ENCODE data around the gene EME1. TPM values are rescaled to one million over a fixed set of nuclear protein-coding genes. Genes with fewer than 3 reads are reported as not detected.
A peak's percentile ranks its signal among the peaks of the same experiment; 100 is the strongest.

EME1 gene
- total and polyA plus RNA-seq, 2 of the 13 experiments (the other 11 are each of a cell fraction or from before 2014, with no cell fraction given): 20.7 to 24.6 TPM

- TF ChIP-seq, protein P1, sequence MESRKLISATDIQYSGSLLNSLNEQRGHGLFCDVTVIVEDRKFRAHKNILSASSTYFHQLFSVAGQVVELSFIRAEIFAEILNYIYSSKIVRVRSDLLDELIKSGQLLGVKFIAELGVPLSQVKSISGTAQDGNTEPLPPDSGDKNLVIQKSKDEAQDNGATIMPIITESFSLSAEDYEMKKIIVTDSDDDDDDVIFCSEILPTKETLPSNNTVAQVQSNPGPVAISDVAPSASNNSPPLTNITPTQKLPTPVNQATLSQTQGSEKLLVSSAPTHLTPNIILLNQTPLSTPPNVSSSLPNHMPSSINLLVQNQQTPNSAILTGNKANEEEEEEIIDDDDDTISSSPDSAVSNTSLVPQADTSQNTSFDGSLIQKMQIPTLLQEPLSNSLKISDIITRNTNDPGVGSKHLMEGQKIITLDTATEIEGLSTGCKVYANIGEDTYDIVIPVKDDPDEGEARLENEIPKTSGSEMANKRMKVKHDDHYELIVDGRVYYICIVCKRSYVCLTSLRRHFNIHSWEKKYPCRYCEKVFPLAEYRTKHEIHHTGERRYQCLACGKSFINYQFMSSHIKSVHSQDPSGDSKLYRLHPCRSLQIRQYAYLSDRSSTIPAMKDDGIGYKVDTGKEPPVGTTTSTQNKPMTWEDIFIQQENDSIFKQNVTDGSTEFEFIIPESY (CRISPR knock-in tag; IDR thresholded peaks at IDR 0.05): no peak
- TF ChIP-seq CEBPB (IDR thresholded peaks at IDR 0.05; ENCODE audit: borderline replicate concordance, low read depth, low read length): no peak
Measured at GRCh38 chr17:50380369-50381259, 7.6 kb downstream of the EME1 start (continued).

GRCh38 chr17:50381260-50381815 is 8.3 kb downstream of the EME1 start:
- no peak overlapping the region for H3K27ac ChIP-seq (ENCODE audit: extremely low read length, insufficient read depth, low read length)
- DNase-seq (ENCODE audit: low spot score) (no peak), ATAC-seq (no peak), FAIRE-seq (peak; percentile 30)
- H3K9ac ChIP-seq (ENCODE audit: insufficient read depth, low read depth, low read length): no peak overlapping the region
- CTCF ChIA-PET (ENCODE audit: low intra/inter-chr PET ratio, low total read pairs): no interaction called here
- H3K9me3 ChIP-seq (ENCODE audit: low read length): no peaks in the 10 kb centered on the region
- intact Hi-C loops (cut with micrococcal nuclease; ENCODE audit: unreplicated experiment): no loop called here
- in situ Hi-C loops (cut with HindIII; ENCODE audit: extremely low pct_ligation_motif_present, low pct_unique_long_range_greater_than_20kb): no loop called here
- H3K36me3 ChIP-seq (replicated peaks in 1 of 2; ENCODE audit: control insufficient read depth in 1 of 2, insufficient read depth in 2 of 2, low read length in 2 of 2): peaks cover 41 to 79% of the 10 kb centered on the region in 2 experiments
- no peak overlapping the region for H3K4me2 ChIP-seq (ENCODE audit: low read depth, low read length)
- no peak overlapping the region for H3K4me3 ChIP-seq (replicated peaks in 1 of 3; ENCODE audit: insufficient read depth in 1 of 3, low read depth in 2 of 3, low read length in 3 of 3)
- POLR2A ChIA-PET: interaction anchor here (0.7 to 2.2 kb wide), 4 partner anchors 9 to 48 kb away, joined by 3 to 14 read pairs (median 5); partner anchors contain the start of gene LRRC59
- TF ChIP-seq MAFK (conservative IDR thresholded peaks at IDR 0.05 in 1 of 2, IDR thresholded peaks at IDR 0.05 in 1 of 2; ENCODE audit: low read length in 2 of 2) (peak; percentile 12 to 52; a peak in 1 of 4 replicates), SALL2 (CRISPR knock-in tag; IDR thresholded peaks at IDR 0.05) (peak; percentile 15; the same call in 1 of the 2 replicates), ZNF530 (CRISPR knock-in tag; IDR thresholded peaks at IDR 0.05; ENCODE audit: low read depth) (no peak), CREB1 (IDR thresholded peaks at IDR 0.05) (no peak), CREB1 (CRISPR knock-in tag; IDR thresholded peaks at IDR 0.05) (0 out of 2 replicates have a peak, but pooled peaks have one; percentile 19), THYN1 (CRISPR knock-in tag; IDR thresholded peaks at IDR 0.05; ENCODE audit: borderline replicate concordance, low read depth) (no peak), IRX3 (CRISPR knock-in tag; IDR thresholded peaks at IDR 0.05; ENCODE audit: borderline replicate concordance, low read depth) (no peak), MBD4 (IDR thresholded peaks at IDR 0.05; ENCODE audit: borderline replicate concordance, low read length) (0 out of 2 replicates have a peak, but pooled peaks have one; percentile 14), MAF1 (CRISPR knock-in tag; IDR thresholded peaks at IDR 0.05; ENCODE audit: borderline replicate concordance) (no peak), POLR2A (IDR thresholded peaks at IDR 0.05; ENCODE audit: insufficient read depth in 1 of 2, low read depth in 2 of 2, low read length in 2 of 2) (peak in 1 of 2 experiments; percentile 40; a peak in 2 of 4 replicates)
- TF ChIP-seq, protein P2, sequence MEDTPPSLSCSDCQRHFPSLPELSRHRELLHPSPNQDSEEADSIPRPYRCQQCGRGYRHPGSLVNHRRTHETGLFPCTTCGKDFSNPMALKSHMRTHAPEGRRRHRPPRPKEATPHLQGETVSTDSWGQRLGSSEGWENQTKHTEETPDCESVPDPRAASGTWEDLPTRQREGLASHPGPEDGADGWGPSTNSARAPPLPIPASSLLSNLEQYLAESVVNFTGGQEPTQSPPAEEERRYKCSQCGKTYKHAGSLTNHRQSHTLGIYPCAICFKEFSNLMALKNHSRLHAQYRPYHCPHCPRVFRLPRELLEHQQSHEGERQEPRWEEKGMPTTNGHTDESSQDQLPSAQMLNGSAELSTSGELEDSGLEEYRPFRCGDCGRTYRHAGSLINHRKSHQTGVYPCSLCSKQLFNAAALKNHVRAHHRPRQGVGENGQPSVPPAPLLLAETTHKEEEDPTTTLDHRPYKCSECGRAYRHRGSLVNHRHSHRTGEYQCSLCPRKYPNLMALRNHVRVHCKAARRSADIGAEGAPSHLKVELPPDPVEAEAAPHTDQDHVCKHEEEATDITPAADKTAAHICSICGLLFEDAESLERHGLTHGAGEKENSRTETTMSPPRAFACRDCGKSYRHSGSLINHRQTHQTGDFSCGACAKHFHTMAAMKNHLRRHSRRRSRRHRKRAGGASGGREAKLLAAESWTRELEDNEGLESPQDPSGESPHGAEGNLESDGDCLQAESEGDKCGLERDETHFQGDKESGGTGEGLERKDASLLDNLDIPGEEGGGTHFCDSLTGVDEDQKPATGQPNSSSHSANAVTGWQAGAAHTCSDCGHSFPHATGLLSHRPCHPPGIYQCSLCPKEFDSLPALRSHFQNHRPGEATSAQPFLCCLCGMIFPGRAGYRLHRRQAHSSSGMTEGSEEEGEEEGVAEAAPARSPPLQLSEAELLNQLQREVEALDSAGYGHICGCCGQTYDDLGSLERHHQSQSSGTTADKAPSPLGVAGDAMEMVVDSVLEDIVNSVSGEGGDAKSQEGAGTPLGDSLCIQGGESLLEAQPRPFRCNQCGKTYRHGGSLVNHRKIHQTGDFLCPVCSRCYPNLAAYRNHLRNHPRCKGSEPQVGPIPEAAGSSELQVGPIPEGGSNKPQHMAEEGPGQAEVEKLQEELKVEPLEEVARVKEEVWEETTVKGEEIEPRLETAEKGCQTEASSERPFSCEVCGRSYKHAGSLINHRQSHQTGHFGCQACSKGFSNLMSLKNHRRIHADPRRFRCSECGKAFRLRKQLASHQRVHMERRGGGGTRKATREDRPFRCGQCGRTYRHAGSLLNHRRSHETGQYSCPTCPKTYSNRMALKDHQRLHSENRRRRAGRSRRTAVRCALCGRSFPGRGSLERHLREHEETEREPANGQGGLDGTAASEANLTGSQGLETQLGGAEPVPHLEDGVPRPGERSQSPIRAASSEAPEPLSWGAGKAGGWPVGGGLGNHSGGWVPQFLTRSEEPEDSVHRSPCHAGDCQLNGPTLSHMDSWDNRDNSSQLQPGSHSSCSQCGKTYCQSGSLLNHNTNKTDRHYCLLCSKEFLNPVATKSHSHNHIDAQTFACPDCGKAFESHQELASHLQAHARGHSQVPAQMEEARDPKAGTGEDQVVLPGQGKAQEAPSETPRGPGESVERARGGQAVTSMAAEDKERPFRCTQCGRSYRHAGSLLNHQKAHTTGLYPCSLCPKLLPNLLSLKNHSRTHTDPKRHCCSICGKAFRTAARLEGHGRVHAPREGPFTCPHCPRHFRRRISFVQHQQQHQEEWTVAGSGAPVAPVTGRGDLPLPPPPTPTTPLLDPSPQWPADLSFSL (CRISPR knock-in tag; IDR thresholded peaks at IDR 0.05): no peak
- H3K79me2 ChIP-seq (ENCODE audit: insufficient read depth, low read length): no peaks in the 10 kb centered on the region
- no TSS peak for BruUV-seq (replicated peaks)
- WGBS (ENCODE audit: low lambda C conversion rate): 93% methylated on average over 7 of the region's 7 CpGs
- H3K4me1 ChIP-seq (ENCODE audit: insufficient read depth, low read length): no peaks in the 10 kb centered on the region
- no peak overlapping the region for H2AFZ ChIP-seq (ENCODE audit: low read length)
- H4K20me1 ChIP-seq (ENCODE audit: insufficient read depth, low read length): 0 out of 2 replicates have a peak, but pooled peaks cover 3% of the 10 kb centered on the region
- H3K27me3 ChIP-seq (ENCODE audit: control insufficient read depth in 1 of 2, insufficient read depth in 2 of 2, low read length in 2 of 2): no peaks in the 10 kb centered on the region
